Mesothelial cell of epicardium (in vitro differentiated cells): Measurements from ENCODE around the gene MACROD2. TPM values are rescaled to one million over a fixed set of nuclear protein-coding genes. Genes with fewer than 3 reads are reported as not detected.
"Not testable (repeated sequence)": the region's sequence is repeated elsewhere in the genome, so short reads cannot be mapped to it uniquely, and the experiment has no call there.

Source experiments
- DNase-seq, 2 experiments: peaks; one replicate each; pipeline ENCODE4 v3.0.0; 2021; ENCODE audit warnings: low spot score in 2 of 2; ENCODE audit not compliant: unreplicated experiment in 2 of 2
- H3K27ac Mint-ChIP-seq: 2 replicates; pipeline ENCODE4 v1.8.0; 2021; ENCODE audit warnings: mixed read lengths
- H3K27me3 Mint-ChIP-seq: 2 replicates; pipeline ENCODE4 v1.8.0; 2021; ENCODE audit warnings: low read depth, mixed read lengths
- H3K36me3 Mint-ChIP-seq: 2 replicates; pipeline ENCODE4 v1.8.0; 2021; ENCODE audit warnings: mixed read lengths
- H3K4me1 Mint-ChIP-seq: 2 replicates; pipeline ENCODE4 v1.8.0; 2021; ENCODE audit warnings: mixed read lengths
- H3K4me3 Mint-ChIP-seq: 2 replicates; pipeline ENCODE4 v1.8.0; 2021; ENCODE audit warnings: mild to moderate bottlenecking, moderate library complexity, mixed read lengths
- H3K9me3 Mint-ChIP-seq: 2 replicates; pipeline ENCODE4 v1.8.0; 2021; ENCODE audit warnings: mixed read lengths
- CTCF ChIP-seq: fragments of 200-600 bp; sonication (generic); IDR thresholded peaks from one replicate; pipeline ENCODE4 v1.5.0; 2021; ENCODE audit warnings: antibody characterized with exemption; ENCODE audit not compliant: unreplicated experiment
- total RNA-seq: library from RNA; stranded (reverse); gene quantifications from 3 replicates; pipeline ENCODE4 v1.2.1, GENCODE V29; 2021

The MACROD2 gene
- total RNA-seq, 1 donor from 2014 or later = 10.0 TPM

GRCh38 chr20:15805154-15805553 is 1809.8 kb downstream of the MACROD2 start:
- no peak for DNase-seq
- H3K27me3 Mint-ChIP-seq = no peaks in the 10 kb centered on the region
- H3K9me3 Mint-ChIP-seq = peaks cover 15% of the 10 kb centered on the region
- no peaks in the 10 kb centered on the region for H3K36me3 Mint-ChIP-seq
- no peak overlapping the region for H3K27ac Mint-ChIP-seq
- no peaks in the 10 kb centered on the region for H3K4me1 Mint-ChIP-seq
- no peak for TF ChIP-seq CTCF
- H3K4me3 Mint-ChIP-seq = no peak overlapping the region

- H3K27ac Mint-ChIP-seq = no peak overlapping the region
- H3K36me3 Mint-ChIP-seq = no peaks in the 10 kb centered on the region
- no peaks in the 10 kb centered on the region for H3K4me1 Mint-ChIP-seq
These were observed 1810.8 kb downstream of the MACROD2 start for GRCh38 chr20:15806105-15806504.

GRCh38 chr20:15807271-15807670 is 1812.0 kb downstream of the MACROD2 start:
- Mint-ChIP-seq H3K27me3 (no peaks in the 10 kb centered on the region), H3K4me3 (no peak overlapping the region), H3K27ac (no peak overlapping the region), H3K36me3 (no peaks in the 10 kb centered on the region), H3K4me1 (peaks cover 3% of the 10 kb centered on the region), H3K9me3 (peaks cover 12% of the 10 kb centered on the region)
- no peak for DNase-seq
- no peak for TF ChIP-seq CTCF

More at GRCh38 chr20:15806105-15806504, 1810.8 kb downstream of the MACROD2 start:
- TF ChIP-seq CTCF = no peak
- Mint-ChIP-seq H3K27me3 (no peaks in the 10 kb centered on the region), H3K9me3 (peaks cover 15% of the 10 kb centered on the region), H3K4me3 (no peak overlapping the region)
- no peak for DNase-seq

GRCh38 chr20:15807771-15808170 is 1812.5 kb downstream of the MACROD2 start:
- H3K4me3 Mint-ChIP-seq, H3K4me1 Mint-ChIP-seq, DNase-seq, H3K27ac Mint-ChIP-seq, H3K36me3 Mint-ChIP-seq, H3K27me3 Mint-ChIP-seq: not testable (repeated sequence)
- H3K9me3 Mint-ChIP-seq = peaks cover 12% of the 10 kb centered on the region

- no peak for TF ChIP-seq CTCF
- peaks cover 43% of the 10 kb centered on the region for H3K4me1 Mint-ChIP-seq
- no peak for DNase-seq
- H3K27me3 Mint-ChIP-seq = no peaks in the 10 kb centered on the region
- no peak overlapping the region for H3K4me3 Mint-ChIP-seq
- H3K36me3 Mint-ChIP-seq = no peaks in the 10 kb centered on the region
- H3K27ac Mint-ChIP-seq = no peak overlapping the region
- peaks cover 17% of the 10 kb centered on the region for H3K9me3 Mint-ChIP-seq
These were observed 1816.6 kb downstream of the MACROD2 start for GRCh38 chr20:15811951-15812350.

GRCh38 chr20:15812696-15813095 is 1817.4 kb downstream of the MACROD2 start:
- no peak for DNase-seq
- TF ChIP-seq CTCF = no peak
- Mint-ChIP-seq H3K9me3 (peaks cover 13% of the 10 kb centered on the region), H3K36me3 (no peaks in the 10 kb centered on the region), H3K4me1 (peaks cover 44% of the 10 kb centered on the region), H3K4me3 (no peak overlapping the region), H3K27ac (peak overlapping the region; percentile 62), H3K27me3 (no peaks in the 10 kb centered on the region)
